ENCODE measurements around the gene TAS1R3. TPM values are rescaled to one million over a fixed set of nuclear protein-coding genes. Genes with fewer than 3 reads are reported as not detected.

The TAS1R3 gene
- total and polyA plus RNA-seq, 10 of the 15 experiments (the other 5 are each of a cell fraction or from before 2014, with no cell fraction given) = 0.04 to 0.51 (median 0.08) TPM; not detected in 3

GRCh38 chr1:1284221-1285101 is 46.6 kb upstream of the TAS1R3 start:
- DNase-seq (ENCODE audit: low read depth, low spot score) (no peak), FAIRE-seq (no peak)
- POLR2A ChIA-PET = interaction anchor here (0.6 to 1.0 kb wide), 2 partner anchors 39 to 270 kb away, joined by 3 read pairs; no protein-coding TSS in a partner anchor
- TF ChIP-seq, protein P1, sequence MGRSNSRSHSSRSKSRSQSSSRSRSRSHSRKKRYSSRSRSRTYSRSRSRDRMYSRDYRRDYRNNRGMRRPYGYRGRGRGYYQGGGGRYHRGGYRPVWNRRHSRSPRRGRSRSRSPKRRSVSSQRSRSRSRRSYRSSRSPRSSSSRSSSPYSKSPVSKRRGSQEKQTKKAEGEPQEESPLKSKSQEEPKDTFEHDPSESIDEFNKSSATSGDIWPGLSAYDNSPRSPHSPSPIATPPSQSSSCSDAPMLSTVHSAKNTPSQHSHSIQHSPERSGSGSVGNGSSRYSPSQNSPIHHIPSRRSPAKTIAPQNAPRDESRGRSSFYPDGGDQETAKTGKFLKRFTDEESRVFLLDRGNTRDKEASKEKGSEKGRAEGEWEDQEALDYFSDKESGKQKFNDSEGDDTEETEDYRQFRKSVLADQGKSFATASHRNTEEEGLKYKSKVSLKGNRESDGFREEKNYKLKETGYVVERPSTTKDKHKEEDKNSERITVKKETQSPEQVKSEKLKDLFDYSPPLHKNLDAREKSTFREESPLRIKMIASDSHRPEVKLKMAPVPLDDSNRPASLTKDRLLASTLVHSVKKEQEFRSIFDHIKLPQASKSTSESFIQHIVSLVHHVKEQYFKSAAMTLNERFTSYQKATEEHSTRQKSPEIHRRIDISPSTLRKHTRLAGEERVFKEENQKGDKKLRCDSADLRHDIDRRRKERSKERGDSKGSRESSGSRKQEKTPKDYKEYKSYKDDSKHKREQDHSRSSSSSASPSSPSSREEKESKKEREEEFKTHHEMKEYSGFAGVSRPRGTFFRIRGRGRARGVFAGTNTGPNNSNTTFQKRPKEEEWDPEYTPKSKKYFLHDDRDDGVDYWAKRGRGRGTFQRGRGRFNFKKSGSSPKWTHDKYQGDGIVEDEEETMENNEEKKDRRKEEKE (IDR thresholded peaks at IDR 0.05) = no peak
- no peak for TF ChIP-seq BMI1 (IDR thresholded peaks at IDR 0.05; ENCODE audit: borderline replicate concordance)
- no peak for TF ChIP-seq JUND (IDR thresholded peaks at IDR 0.05; ENCODE audit: low read depth, low read length)
- no peak for TF ChIP-seq LARP7 (IDR thresholded peaks at IDR 0.05)
- no peak for TF ChIP-seq SMAD1 (IDR thresholded peaks at IDR 0.05; ENCODE audit: low read depth, partially characterized antibody)
- TF ChIP-seq CREM (IDR thresholded peaks at IDR 0.05; ENCODE audit: low read depth) = no peak
- TF ChIP-seq TCF3 (IDR thresholded peaks at IDR 0.05; ENCODE audit: borderline replicate concordance, insufficient read depth, low read depth, low read length) = no peak
- TF ChIP-seq ELK1 (IDR thresholded peaks at IDR 0.05; ENCODE audit: low read depth, low read length) = no peak
- no peak for TF ChIP-seq SMC3 (IDR thresholded peaks at IDR 0.05; ENCODE audit: borderline replicate concordance, low read length)
- no peak for TF ChIP-seq CBX3 (IDR thresholded peaks at IDR 0.05; ENCODE audit: borderline replicate concordance, low read depth)
- TF ChIP-seq NRF1 (conservative IDR thresholded peaks at IDR 0.05; ENCODE audit: low read depth, low read length) = no peak
- TF ChIP-seq IKZF2 (IDR thresholded peaks at IDR 0.05) = no peak
- TF ChIP-seq NR2F1 (conservative IDR thresholded peaks at IDR 0.05) = no peak
- no peak for TF ChIP-seq ZNF592 (IDR thresholded peaks at IDR 0.05)
- TF ChIP-seq YBX1 (IDR thresholded peaks at IDR 0.05) = no peak

More at GRCh38 chr1:1284221-1285101, 46.6 kb upstream of the TAS1R3 start:
- Histone ChIP-seq H2AFZ (ENCODE audit: control insufficient read depth, low read depth, low read length) (no peak overlapping the region), H3K27me3 (replicated peaks in 1 of 2; ENCODE audit: control insufficient read depth in 2 of 2, insufficient read depth in 2 of 2, low read length in 1 of 2) (no peaks in the 10 kb centered on the region), H3K4me3 (no peak overlapping the region), H3K4me2 (ENCODE audit: control insufficient read depth, insufficient read depth) (no peak overlapping the region), H3K9me3 (replicated peaks; ENCODE audit: control insufficient read depth, insufficient read depth, low read length) (no peaks in the 10 kb centered on the region), H3K36me3 (ENCODE audit: control insufficient read depth in 2 of 2, insufficient read depth in 2 of 2, low read length in 1 of 2) (no peaks in the 10 kb centered on the region), H3K27ac (ENCODE audit: control insufficient read depth, insufficient read depth) (no peak overlapping the region), H4K20me1 (ENCODE audit: control insufficient read depth, insufficient read depth) (no peaks in the 10 kb centered on the region), H3K4me1 (ENCODE audit: control insufficient read depth, insufficient read depth, low read length) (no peaks in the 10 kb centered on the region), H3K79me2 (ENCODE audit: control insufficient read depth, insufficient read depth, low read length) (no peaks in the 10 kb centered on the region), H3K9ac (ENCODE audit: control insufficient read depth, insufficient read depth, low read length) (no peak overlapping the region)
- intact Hi-C loops (cut with micrococcal nuclease; ENCODE audit: unreplicated experiment) (no loop called here), in situ Hi-C loops (cut with MboI) (no loop called here)
- CTCF ChIA-PET = no interaction called here
- no peak for ATAC-seq
- 66% methylated on average over 28 of the region's 32 CpGs for WGBS (ENCODE audit: insufficient coverage, insufficient replicate concordance, low lambda C conversion rate, missing lambda C conversion rate)
- RAD21 ChIA-PET (ENCODE audit: unreplicated experiment) = no interaction called here
- SMC1A ChIA-PET (ENCODE audit: uncharacterized antibody, unreplicated experiment) = interaction anchor here (1.0 kb wide), 1 partner anchor 162 kb away, joined by 3 read pairs; no protein-coding TSS in a partner anchor
- BruUV-seq (replicated peaks) = no TSS peak

All from GM12878 (cell line).